ENCODE results near the gene CADM1.

The CADM1 gene

DNA sequence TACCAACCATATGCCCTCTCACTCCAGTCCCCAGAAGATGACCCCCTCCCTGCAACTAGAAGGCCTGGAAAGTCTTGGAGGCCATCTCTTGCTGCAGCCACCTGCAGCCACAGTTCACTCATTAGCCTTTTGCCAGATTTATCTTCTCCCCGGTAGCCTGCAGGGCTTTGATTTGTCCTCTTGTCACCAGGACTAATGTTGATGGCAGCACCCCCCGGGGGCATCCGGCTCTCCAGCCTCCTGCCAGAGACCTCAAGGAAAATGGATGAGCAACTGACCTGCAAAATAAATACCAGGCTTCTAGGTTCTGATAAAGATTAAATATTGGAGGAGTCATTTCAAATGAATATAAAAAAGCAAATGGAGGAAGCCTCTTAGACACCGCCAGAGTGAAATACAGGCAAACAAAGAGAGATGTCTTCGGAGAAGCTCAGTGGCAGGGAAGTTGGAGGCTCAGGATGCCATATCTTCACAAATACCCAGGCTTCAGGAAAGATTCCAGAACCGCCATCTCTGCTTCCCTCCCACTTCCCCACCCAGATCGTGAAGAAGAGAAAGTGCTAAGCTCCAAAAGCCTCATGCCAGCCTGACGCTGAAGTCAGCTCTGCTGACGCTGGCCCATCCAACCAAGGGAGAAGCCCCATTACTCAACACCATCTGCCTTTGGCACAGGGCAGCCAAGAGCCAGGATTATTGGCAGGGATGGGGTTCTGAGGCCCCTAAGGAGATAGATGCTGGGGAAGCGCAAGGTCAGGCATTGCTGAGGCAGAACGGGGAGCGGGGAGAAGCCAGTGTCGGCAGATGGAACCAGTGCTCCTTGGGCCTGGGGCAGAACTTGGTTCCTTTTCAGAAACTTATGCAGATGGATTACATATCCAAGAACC, 362.7 kb downstream of the CADM1 start:
- H3K9ac ChIP-seq (ENCODE audit: insufficient read length, low read depth), result no peak overlapping the region
- H3K27me3 ChIP-seq (ENCODE audit: insufficient read depth, insufficient read length), result no peaks in the 10 kb centered on the region
- TF ChIP-seq SUZ12 (IDR thresholded peaks at IDR 0.05; ENCODE audit: extremely low read depth, insufficient read depth, insufficient read length) (no peak), YY1 (IDR thresholded peaks at IDR 0.05; ENCODE audit: insufficient read depth, insufficient read length) (no peak), ZNF274 (IDR thresholded peaks at IDR 0.05; ENCODE audit: low read depth, low read length) (no peak)
- H3K36me3 ChIP-seq (ENCODE audit: insufficient read depth, insufficient read length, low read length), result no peaks in the 10 kb centered on the region
- no peaks in the 10 kb centered on the region for H3K4me1 ChIP-seq (ENCODE audit: insufficient read depth, insufficient read length)
- H3K4me3 ChIP-seq (ENCODE audit: insufficient read length, low read depth), result no peak overlapping the region
- no peak for DNase-seq (ENCODE audit: low read depth, low spot score)
- no peaks in the 10 kb centered on the region for H3K9me3 ChIP-seq (ENCODE audit: insufficient read depth, low read length)

GRCh38 chr11:115135936-115136335, 368.3 kb downstream of the CADM1 start:
- Histone ChIP-seq H3K9me3 (ENCODE audit: insufficient read depth, low read length) (no peaks in the 10 kb centered on the region), H3K36me3 (ENCODE audit: insufficient read depth, insufficient read length, low read length) (no peaks in the 10 kb centered on the region), H3K4me3 (ENCODE audit: insufficient read length, low read depth) (no peak overlapping the region), H3K4me1 (ENCODE audit: insufficient read depth, insufficient read length) (no peaks in the 10 kb centered on the region), H3K27me3 (ENCODE audit: insufficient read depth, insufficient read length) (no peaks in the 10 kb centered on the region), H3K9ac (ENCODE audit: insufficient read length, low read depth) (no peak overlapping the region)
- TF ChIP-seq YY1 (IDR thresholded peaks at IDR 0.05; ENCODE audit: insufficient read depth, insufficient read length), result no peak
- TF ChIP-seq ZNF274 (IDR thresholded peaks at IDR 0.05; ENCODE audit: low read depth, low read length), result no peak
- TF ChIP-seq SUZ12 (IDR thresholded peaks at IDR 0.05; ENCODE audit: extremely low read depth, insufficient read depth, insufficient read length), result no peak
- DNase-seq (ENCODE audit: low read depth, low spot score), result no peak

DNA sequence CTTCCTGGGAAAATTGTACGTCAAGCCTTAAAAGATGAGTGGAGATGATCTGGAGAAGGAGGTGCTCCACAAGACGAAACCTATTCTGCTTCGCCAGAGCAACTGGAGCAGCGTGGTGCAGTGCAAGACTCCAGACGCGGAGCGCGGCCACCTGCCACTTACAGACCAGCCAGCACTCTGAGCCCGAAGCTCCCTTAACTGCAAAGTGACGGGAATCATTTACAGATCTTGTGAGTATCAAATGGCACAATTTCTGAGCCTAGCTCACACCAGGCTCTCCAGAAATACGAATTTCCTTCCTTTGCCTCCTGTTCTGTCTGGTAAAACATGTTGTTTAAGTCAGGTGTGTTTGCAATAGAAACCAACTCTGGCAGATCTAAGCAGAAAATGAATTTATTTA, 369.3 kb downstream of the CADM1 start:
- Histone ChIP-seq H3K27me3 (ENCODE audit: insufficient read depth, insufficient read length) (no peaks in the 10 kb centered on the region), H3K4me1 (ENCODE audit: insufficient read depth, insufficient read length) (no peaks in the 10 kb centered on the region), H3K36me3 (ENCODE audit: insufficient read depth, insufficient read length, low read length) (no peaks in the 10 kb centered on the region), H3K4me3 (ENCODE audit: insufficient read length, low read depth) (no peak overlapping the region), H3K9me3 (ENCODE audit: insufficient read depth, low read length) (no peaks in the 10 kb centered on the region), H3K9ac (ENCODE audit: insufficient read length, low read depth) (no peak overlapping the region)
- no peak for DNase-seq (ENCODE audit: low read depth, low spot score)
- TF ChIP-seq YY1 (IDR thresholded peaks at IDR 0.05; ENCODE audit: insufficient read depth, insufficient read length) (no peak), SUZ12 (IDR thresholded peaks at IDR 0.05; ENCODE audit: extremely low read depth, insufficient read depth, insufficient read length) (no peak), ZNF274 (IDR thresholded peaks at IDR 0.05; ENCODE audit: low read depth, low read length) (no peak)

- Histone ChIP-seq H3K9ac (ENCODE audit: insufficient read length, low read depth) (no peak overlapping the region), H3K9me3 (ENCODE audit: insufficient read depth, low read length) (no peaks in the 10 kb centered on the region), H3K4me1 (ENCODE audit: insufficient read depth, insufficient read length) (no peaks in the 10 kb centered on the region), H3K27me3 (ENCODE audit: insufficient read depth, insufficient read length) (no peaks in the 10 kb centered on the region), H3K36me3 (ENCODE audit: insufficient read depth, insufficient read length, low read length) (no peaks in the 10 kb centered on the region), H3K4me3 (ENCODE audit: insufficient read length, low read depth) (no peak overlapping the region)
- no peak for TF ChIP-seq SUZ12 (IDR thresholded peaks at IDR 0.05; ENCODE audit: extremely low read depth, insufficient read depth, insufficient read length)
- TF ChIP-seq ZNF274 (IDR thresholded peaks at IDR 0.05; ENCODE audit: low read depth, low read length), result no peak
- no peak for TF ChIP-seq YY1 (IDR thresholded peaks at IDR 0.05; ENCODE audit: insufficient read depth, insufficient read length)
- DNase-seq (ENCODE audit: low read depth, low spot score), result no peak
Measured at GRCh38 chr11:115133475-115134209, 370.6 kb downstream of the CADM1 start.

GRCh38 chr11:115132436-115133228, 371.6 kb downstream of the CADM1 start:
- H3K4me3 ChIP-seq (ENCODE audit: insufficient read length, low read depth), result no peak overlapping the region
- no peaks in the 10 kb centered on the region for H3K9me3 ChIP-seq (ENCODE audit: insufficient read depth, low read length)
- no peaks in the 10 kb centered on the region for H3K4me1 ChIP-seq (ENCODE audit: insufficient read depth, insufficient read length)
- no peaks in the 10 kb centered on the region for H3K27me3 ChIP-seq (ENCODE audit: insufficient read depth, insufficient read length)
- H3K9ac ChIP-seq (ENCODE audit: insufficient read length, low read depth), result no peak overlapping the region
- no peak for DNase-seq (ENCODE audit: low read depth, low spot score)
- TF ChIP-seq ZNF274 (IDR thresholded peaks at IDR 0.05; ENCODE audit: low read depth, low read length), result no peak
- TF ChIP-seq SUZ12 (IDR thresholded peaks at IDR 0.05; ENCODE audit: extremely low read depth, insufficient read depth, insufficient read length), result no peak
- TF ChIP-seq YY1 (IDR thresholded peaks at IDR 0.05; ENCODE audit: insufficient read depth, insufficient read length), result no peak
- H3K36me3 ChIP-seq (ENCODE audit: insufficient read depth, insufficient read length, low read length), result no peaks in the 10 kb centered on the region

- TF ChIP-seq SUZ12 (IDR thresholded peaks at IDR 0.05; ENCODE audit: extremely low read depth, insufficient read depth, insufficient read length) (no peak), YY1 (IDR thresholded peaks at IDR 0.05; ENCODE audit: insufficient read depth, insufficient read length) (no peak), ZNF274 (IDR thresholded peaks at IDR 0.05; ENCODE audit: low read depth, low read length) (no peak)
- Histone ChIP-seq H3K4me1 (ENCODE audit: insufficient read depth, insufficient read length) (no peaks in the 10 kb centered on the region), H3K9me3 (ENCODE audit: insufficient read depth, low read length) (no peaks in the 10 kb centered on the region), H3K36me3 (ENCODE audit: insufficient read depth, insufficient read length, low read length) (no peaks in the 10 kb centered on the region), H3K27me3 (ENCODE audit: insufficient read depth, insufficient read length) (no peaks in the 10 kb centered on the region), H3K9ac (ENCODE audit: insufficient read length, low read depth) (no peak overlapping the region), H3K4me3 (ENCODE audit: insufficient read length, low read depth) (no peak overlapping the region)
- DNase-seq (ENCODE audit: low read depth, low spot score), result no peak
Measured at GRCh38 chr11:115129473-115130289, 374.5 kb downstream of the CADM1 start.

Measured in NT2/D1 (cell line).